PC-9 (cell line): ENCODE measurements around the gene MELTF. TPM values are rescaled to one million over a fixed set of nuclear protein-coding genes. Genes with fewer than 3 reads are reported as not detected.

Source experiments
- BruUV-seq: library from RNA; stranded (reverse); fragments of 400-500 nt; replicated peaks from 2 replicates; lab custom pipeline; 2021; lab: Mats Ljungman, UMichigan
- CTCF ChIA-PET: fragments of 300-600 bp; sonication (Branson Sonifier 250); formaldehyde crosslinking; loops from one replicate; lab custom pipeline; 2022; ENCODE audit warnings: antibody characterized with exemption; lab: Charles Lee
- POLR2A ChIA-PET: fragments of 300-600 bp; sonication (Branson Sonifier 250); formaldehyde crosslinking; loops from one replicate; lab custom pipeline; 2022; ENCODE audit warnings: antibody characterized with exemption; ENCODE audit not compliant: unreplicated experiment; lab: Charles Lee
- DNase-seq, 2 experiments: peaks; one replicate each; pipeline versions ENCODE4 v3.0.0 to v3.0.0-alpha.2; 2015 to 2022; ENCODE audit warnings: mixed read lengths in 1 of 2
- H2AFZ ChIP-seq: fragments of 200-600 bp; sonication (generic); 2 replicates; pipeline ENCODE4 v1.8.1; 2017; ENCODE audit warnings: antibody characterized with exemption
- H3F3A ChIP-seq: fragments of 200-600 bp; sonication (generic); 2 replicates; pipeline ENCODE4 v1.8.1; 2017; ENCODE audit warnings: antibody characterized with exemption, mild to moderate bottlenecking, low read depth; ENCODE audit not compliant: insufficient read depth
- H3K27ac ChIP-seq: fragments of 200-600 bp; sonication (generic); 2 replicates; pipeline ENCODE4 v1.6.1; 2016; ENCODE audit warnings: mixed run types
- H3K27me3 ChIP-seq: fragments of 200-600 bp; sonication (generic); 2 replicates; pipeline ENCODE4 v1.6.1; 2016; ENCODE audit warnings: low read depth, mixed run types; ENCODE audit not compliant: insufficient read depth
- H3K36me3 ChIP-seq: fragments of 200-600 bp; sonication (generic); 2 replicates; pipeline ENCODE4 v1.6.1; 2016; ENCODE audit warnings: low read depth, mixed run types
- H3K4me1 ChIP-seq: fragments of 200-600 bp; sonication (generic); replicated peaks from 2 replicates; pipeline ENCODE4 v1.6.1; 2016; ENCODE audit warnings: mixed run types; ENCODE audit not compliant: insufficient read depth
- H3K4me2 ChIP-seq: fragments of 200-600 bp; sonication (generic); 2 replicates; pipeline ENCODE4 v1.6.1; 2017; ENCODE audit warnings: mixed run types
- H3K4me3 ChIP-seq: fragments of 200-600 bp; sonication (generic); 2 replicates; pipeline ENCODE4 v1.6.1; 2016; ENCODE audit warnings: mixed run types
- H3K79me2 ChIP-seq: fragments of 200-600 bp; sonication (generic); 2 replicates; pipeline ENCODE4 v1.6.1; 2017; ENCODE audit warnings: low read depth, mixed run types
- H3K9me2 ChIP-seq: fragments of 200-600 bp; sonication (generic); 2 replicates; pipeline ENCODE4 v1.8.1; 2017; ENCODE audit warnings: mild to moderate bottlenecking; ENCODE audit not compliant: insufficient read depth
- H3K9me3 ChIP-seq: fragments of 200-600 bp; sonication (generic); 2 replicates; pipeline ENCODE4 v1.8.1; 2016; ENCODE audit warnings: low read depth; ENCODE audit not compliant: insufficient read depth
- H4K20me1 ChIP-seq: fragments of 200-600 bp; sonication (generic); 2 replicates; pipeline ENCODE4 v1.8.1; 2017; ENCODE audit not compliant: insufficient read depth
- EZH2 ChIP-seq: fragments of 200-600 bp; sonication (generic); IDR thresholded peaks from 2 replicates; pipeline ENCODE4 v1.8.0; 2017; ENCODE audit warnings: antibody characterized with exemption, low read depth
- intact Hi-C: fragments of 100-400 bp; cut with micrococcal nuclease; formaldehyde crosslinking; loops from one replicate; pipeline ENCODE4 v1.10.0; 2022; ENCODE audit not compliant: unreplicated experiment
- total RNA-seq: library from RNA; stranded (reverse); gene quantifications from 2 replicates; pipeline ENCODE4 v1.2.3, GENCODE V29; 2021
- TF ChIP-seq, protein P1 (sequence below): fragments of 200-600 bp; sonication (generic); conservative IDR thresholded peaks from 2 replicates; pipeline ENCODE4 v1.6.1; 2017; ENCODE audit warnings: mixed run types, antibody characterized with exemption, mild to moderate bottlenecking, moderate library complexity

MELTF gene
- total RNA-seq, 1 experiment from 2014 or later: 154 TPM

DNA sequence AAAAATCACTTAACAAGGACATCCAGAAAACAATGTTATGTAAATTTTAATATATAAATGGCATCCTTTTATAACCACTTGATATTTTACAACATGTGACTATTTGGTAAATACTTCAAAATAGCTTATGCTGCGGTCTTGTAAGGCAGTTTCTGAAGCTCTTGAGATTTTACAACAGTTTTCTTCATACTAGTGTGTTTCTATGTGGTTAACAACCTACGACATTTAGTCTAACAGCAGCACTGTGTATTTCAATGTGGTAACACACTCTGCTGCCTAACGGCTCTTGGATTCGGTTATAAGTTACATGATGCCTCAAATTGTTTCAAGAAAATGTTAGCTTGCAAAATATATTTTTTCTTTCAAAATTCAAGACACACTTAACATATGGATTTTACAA lies 12.9 kb upstream of the MELTF start:
- H4K20me1 ChIP-seq: no peaks in the 10 kb centered on the region; the same call in 1 of the 2 replicates
- ChIA-PET CTCF (no interaction called here), POLR2A (interaction anchor here (0.6 kb wide), 1 partner anchor 109 kb away, joined by 7 read pairs; no protein-coding TSS in a partner anchor)
- no peaks in the 10 kb centered on the region for H3K9me3 ChIP-seq
- no peak for DNase-seq
- no peak overlapping the region for H3K4me3 ChIP-seq
- H3F3A ChIP-seq: peaks cover 43% of the 10 kb centered on the region
- H3K4me2 ChIP-seq: no peak overlapping the region
- intact Hi-C loops: no loop called here
- no peaks in the 10 kb centered on the region for H3K27me3 ChIP-seq
- H3K4me1 ChIP-seq: peaks cover 4% of the 10 kb centered on the region; the same call in 1 of the 2 replicates
- BruUV-seq: no TSS peak
- H3K27ac ChIP-seq: no peak overlapping the region
- H3K36me3 ChIP-seq: peaks cover 24% of the 10 kb centered on the region
- no peaks in the 10 kb centered on the region for H3K9me2 ChIP-seq
- no peak for TF ChIP-seq EZH2
- TF ChIP-seq, protein P1, sequence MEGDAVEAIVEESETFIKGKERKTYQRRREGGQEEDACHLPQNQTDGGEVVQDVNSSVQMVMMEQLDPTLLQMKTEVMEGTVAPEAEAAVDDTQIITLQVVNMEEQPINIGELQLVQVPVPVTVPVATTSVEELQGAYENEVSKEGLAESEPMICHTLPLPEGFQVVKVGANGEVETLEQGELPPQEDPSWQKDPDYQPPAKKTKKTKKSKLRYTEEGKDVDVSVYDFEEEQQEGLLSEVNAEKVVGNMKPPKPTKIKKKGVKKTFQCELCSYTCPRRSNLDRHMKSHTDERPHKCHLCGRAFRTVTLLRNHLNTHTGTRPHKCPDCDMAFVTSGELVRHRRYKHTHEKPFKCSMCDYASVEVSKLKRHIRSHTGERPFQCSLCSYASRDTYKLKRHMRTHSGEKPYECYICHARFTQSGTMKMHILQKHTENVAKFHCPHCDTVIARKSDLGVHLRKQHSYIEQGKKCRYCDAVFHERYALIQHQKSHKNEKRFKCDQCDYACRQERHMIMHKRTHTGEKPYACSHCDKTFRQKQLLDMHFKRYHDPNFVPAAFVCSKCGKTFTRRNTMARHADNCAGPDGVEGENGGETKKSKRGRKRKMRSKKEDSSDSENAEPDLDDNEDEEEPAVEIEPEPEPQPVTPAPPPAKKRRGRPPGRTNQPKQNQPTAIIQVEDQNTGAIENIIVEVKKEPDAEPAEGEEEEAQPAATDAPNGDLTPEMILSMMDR: no peak
- no peaks in the 10 kb centered on the region for H3K79me2 ChIP-seq
- H2AFZ ChIP-seq: no peak overlapping the region

DNA sequence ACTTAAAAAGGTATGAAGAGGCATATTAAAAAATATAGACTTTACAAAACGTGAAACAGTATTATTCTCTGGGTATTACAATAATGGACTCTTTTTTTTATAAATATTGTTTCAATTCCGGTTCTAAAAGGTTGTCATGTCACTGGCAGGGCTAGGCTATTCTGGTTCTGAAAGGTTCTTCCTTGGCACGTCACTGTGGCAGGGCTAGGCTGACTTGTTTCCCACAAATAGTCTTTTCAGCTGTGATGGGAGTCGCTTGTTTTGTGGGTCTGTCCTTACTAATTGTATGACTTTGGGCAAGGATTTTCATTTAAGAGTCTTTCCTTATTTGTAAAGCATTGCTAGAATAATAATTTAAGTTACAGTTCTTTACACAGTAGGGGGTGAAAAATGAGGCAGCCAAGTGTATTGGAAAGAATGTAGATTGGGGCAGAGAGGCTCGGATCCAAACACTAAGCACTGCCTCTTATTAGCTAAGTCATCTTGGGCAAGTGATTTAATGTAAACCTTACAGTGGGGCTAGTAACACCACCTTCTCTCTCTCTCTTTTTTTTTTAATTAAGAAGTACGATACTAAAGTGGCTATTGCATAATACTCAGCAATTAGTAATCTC lies 12.4 kb upstream of the MELTF start:
- Histone ChIP-seq H3K4me1 (peaks cover 4% of the 10 kb centered on the region; the same call in 1 of the 2 replicates), H2AFZ (no peak overlapping the region), H3K9me3 (no peaks in the 10 kb centered on the region), H3K4me3 (no peak overlapping the region), H4K20me1 (no peaks in the 10 kb centered on the region; the same call in 1 of the 2 replicates), H3K9me2 (no peaks in the 10 kb centered on the region), H3K4me2 (no peak overlapping the region), H3K27ac (no peak overlapping the region), H3F3A (peaks cover 49% of the 10 kb centered on the region), H3K27me3 (no peaks in the 10 kb centered on the region), H3K79me2 (no peaks in the 10 kb centered on the region), H3K36me3 (peaks cover 24% of the 10 kb centered on the region)
- POLR2A ChIA-PET: interaction anchor here (0.6 kb wide), 1 partner anchor 110 kb away, joined by 7 read pairs; no protein-coding TSS in a partner anchor
- DNase-seq: no peak
- intact Hi-C loops: no loop called here
- CTCF ChIA-PET: no interaction called here
- no TSS peak for BruUV-seq
- no peak for TF ChIP-seq EZH2
- TF ChIP-seq, protein P1: no peak

DNA sequence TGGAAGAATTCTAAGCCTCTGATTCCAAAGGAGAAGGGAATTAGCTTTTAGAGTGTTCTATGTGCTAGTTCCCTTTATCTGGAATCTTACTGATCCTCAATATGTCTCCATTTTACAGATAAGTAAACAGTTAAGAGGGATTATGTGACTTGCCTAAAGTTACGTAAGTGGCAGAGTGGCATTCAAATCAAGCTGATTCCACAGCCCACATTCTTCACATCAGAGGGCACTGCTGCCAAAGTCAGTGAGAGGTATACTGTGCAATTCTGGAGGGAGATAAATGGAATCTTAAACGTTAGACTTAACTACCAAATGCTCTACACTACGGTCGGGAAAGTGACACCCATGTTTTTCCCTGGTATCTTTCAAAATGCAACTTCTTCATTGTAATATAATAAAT lies 11.0 kb upstream of the MELTF start:
- Histone ChIP-seq H3K36me3 (peaks cover 17% of the 10 kb centered on the region), H4K20me1 (no peaks in the 10 kb centered on the region), H3K4me3 (no peak overlapping the region), H3K79me2 (no peaks in the 10 kb centered on the region), H3K4me2 (no peak overlapping the region), H3K9me2 (no peaks in the 10 kb centered on the region), H3F3A (peaks cover 53% of the 10 kb centered on the region), H2AFZ (no peak overlapping the region), H3K4me1 (peaks cover 4% of the 10 kb centered on the region; the same call in 1 of the 2 replicates), H3K27ac (no peak overlapping the region), H3K9me3 (no peaks in the 10 kb centered on the region), H3K27me3 (no peaks in the 10 kb centered on the region)
- ChIA-PET POLR2A (no interaction called here), CTCF (no interaction called here)
- TF ChIP-seq, protein P1: no peak
- no peak for TF ChIP-seq EZH2
- intact Hi-C loops: no loop called here
- BruUV-seq: no TSS peak
- DNase-seq: no peak
